SK-MEL-5 (cell line): Measurements from ENCODE around the gene KBTBD12. TPM values are rescaled to one million over a fixed set of nuclear protein-coding genes. Genes with fewer than 3 reads are reported as not detected.
"Not testable (repeated sequence)": the region's sequence is repeated elsewhere in the genome, so short reads cannot be mapped to it uniquely, and the experiment has no call there.

Experiments
- DNase-seq: peaks from one replicate; pipeline ENCODE4 v3.0.0-alpha.2; 2016; ENCODE audit warnings: low read depth, low spot score
- in situ Hi-C: cut with HindIII; loops from 2 replicates; pipeline ENCODE4 v1.10.0; 2016; ENCODE audit warnings: low sequenced_read_pairs, high pct_unique_total_duplicates, low pct_unique_long_range_greater_than_20kb
- polyA plus RNA-seq, 2 experiments: library from polyadenylated mRNA; depleted of rRNA; stranded (reverse); fragments of >200 nt; gene quantifications; 2 replicates each; pipeline ENCODE4 v1.2.3, GENCODE V29; 2015
- total RNA-seq: library from RNA; depleted of rRNA; stranded (reverse); fragments of >200 nt; shearing (Covaris generic); gene quantifications from 2 replicates; pipeline ENCODE4 v1.2.3, GENCODE V29; 2014; rRNA removed

KBTBD12 gene
- not detected in 2 replicates for total RNA-seq
- polyA plus RNA-seq (2015; cell fraction: cytosol; rRNA removed): not detected in 2 replicates
- not detected in 2 replicates for polyA plus RNA-seq (2015; cell fraction: nucleus; rRNA removed)

GRCh38 chr3:127915115-127915936 lies at the start of gene KBTBD12:
TSS of gene KBTBD12 (plus strand) at chr3:127915232. CDS start at chr3:127923062, 7,830 bp downstream.
- in situ Hi-C loops: no loop called here
- DNase-seq: no peak

GRCh38 chr3:127865941-127866340 lies 49.1 kb upstream of the KBTBD12 start:
- peak; percentile 9 for DNase-seq
- in situ Hi-C loops: no loop called here

GRCh38 chr3:127867412-127867811 lies 47.6 kb upstream of the KBTBD12 start:
- in situ Hi-C loops: no loop called here
- no peak for DNase-seq

- in situ Hi-C loops: no loop called here
- no peak for DNase-seq
Measured at GRCh38 chr3:127867986-127868385, 47.0 kb upstream of the KBTBD12 start.

- in situ Hi-C loops: no loop called here
- DNase-seq: no peak
Measured at GRCh38 chr3:127870156-127870555, 44.9 kb upstream of the KBTBD12 start.

- in situ Hi-C loops, DNase-seq: not testable (repeated sequence)
Measured at GRCh38 chr3:127874097-127874496, 40.9 kb upstream of the KBTBD12 start.

GRCh38 chr3:127881586-127881985 lies 33.4 kb upstream of the KBTBD12 start:
- no peak for DNase-seq
- in situ Hi-C loops: no loop called here

GRCh38 chr3:127884041-127884440 lies 31.0 kb upstream of the KBTBD12 start:
- DNase-seq: no peak
- in situ Hi-C loops: no loop called here

GRCh38 chr3:127886231-127886955 lies 28.6 kb upstream of the KBTBD12 start:
- in situ Hi-C loops: no loop called here
- no peak for DNase-seq

GRCh38 chr3:127886956-127887231 lies 28.1 kb upstream of the KBTBD12 start:
- no peak for DNase-seq
- in situ Hi-C loops: no loop called here

GRCh38 chr3:127887321-127887720 lies 27.7 kb upstream of the KBTBD12 start:
- peak; percentile 34 for DNase-seq
- in situ Hi-C loops: no loop called here

GRCh38 chr3:127888156-127888555 lies 26.9 kb upstream of the KBTBD12 start:
- in situ Hi-C loops: no loop called here
- DNase-seq: no peak

- in situ Hi-C loops: no loop called here
- DNase-seq: no peak
Measured at GRCh38 chr3:127888564-127889107, 26.4 kb upstream of the KBTBD12 start.

- in situ Hi-C loops: no loop called here
- DNase-seq: no peak
Measured at GRCh38 chr3:127889461-127889863, 25.6 kb upstream of the KBTBD12 start.

- in situ Hi-C loops: no loop called here
- DNase-seq: no peak
Measured at GRCh38 chr3:127889976-127890650, 24.9 kb upstream of the KBTBD12 start.

- in situ Hi-C loops, DNase-seq: not testable (repeated sequence)
Measured at GRCh38 chr3:127890651-127891290, 24.3 kb upstream of the KBTBD12 start.

GRCh38 chr3:127894481-127894880 lies 20.6 kb upstream of the KBTBD12 start:
- no peak for DNase-seq
- in situ Hi-C loops: no loop called here

GRCh38 chr3:127899200-127899599 lies 15.8 kb upstream of the KBTBD12 start:
- no peak for DNase-seq
- in situ Hi-C loops: no loop called here
